Measurements from ENCODE around the gene CYP27C1. TPM values are rescaled to one million over a fixed set of nuclear protein-coding genes. Genes with fewer than 3 reads are reported as not detected.
"Not testable (repeated sequence)": the region's sequence is repeated elsewhere in the genome, so short reads cannot be mapped to it uniquely, and the experiment has no call there.

Gene CYP27C1
- total and polyA plus RNA-seq, 2 experiments from 2014 or later: 1.8 to 2.9 TPM

DNA sequence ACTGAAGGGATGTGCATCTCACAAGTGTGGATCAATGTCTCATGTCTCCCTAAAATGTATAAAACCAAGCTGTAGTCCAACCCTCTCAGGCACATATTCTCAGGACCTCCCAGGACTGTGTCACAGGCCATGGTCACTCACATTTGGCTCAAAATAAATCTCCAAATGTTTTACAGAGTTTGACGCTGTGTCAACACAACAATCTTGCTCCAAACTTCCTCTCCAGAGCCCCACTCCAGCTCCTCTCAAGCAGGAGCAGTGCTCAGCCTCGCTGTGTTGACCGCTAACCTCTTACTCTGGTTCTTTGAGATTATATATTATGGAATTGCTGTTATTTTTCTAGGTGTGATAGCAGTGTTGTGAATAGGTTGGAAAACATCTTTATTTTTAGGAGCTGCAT is 56.2 kb downstream of the CYP27C1 start (continued):
- TF ChIP-seq, protein P1, sequence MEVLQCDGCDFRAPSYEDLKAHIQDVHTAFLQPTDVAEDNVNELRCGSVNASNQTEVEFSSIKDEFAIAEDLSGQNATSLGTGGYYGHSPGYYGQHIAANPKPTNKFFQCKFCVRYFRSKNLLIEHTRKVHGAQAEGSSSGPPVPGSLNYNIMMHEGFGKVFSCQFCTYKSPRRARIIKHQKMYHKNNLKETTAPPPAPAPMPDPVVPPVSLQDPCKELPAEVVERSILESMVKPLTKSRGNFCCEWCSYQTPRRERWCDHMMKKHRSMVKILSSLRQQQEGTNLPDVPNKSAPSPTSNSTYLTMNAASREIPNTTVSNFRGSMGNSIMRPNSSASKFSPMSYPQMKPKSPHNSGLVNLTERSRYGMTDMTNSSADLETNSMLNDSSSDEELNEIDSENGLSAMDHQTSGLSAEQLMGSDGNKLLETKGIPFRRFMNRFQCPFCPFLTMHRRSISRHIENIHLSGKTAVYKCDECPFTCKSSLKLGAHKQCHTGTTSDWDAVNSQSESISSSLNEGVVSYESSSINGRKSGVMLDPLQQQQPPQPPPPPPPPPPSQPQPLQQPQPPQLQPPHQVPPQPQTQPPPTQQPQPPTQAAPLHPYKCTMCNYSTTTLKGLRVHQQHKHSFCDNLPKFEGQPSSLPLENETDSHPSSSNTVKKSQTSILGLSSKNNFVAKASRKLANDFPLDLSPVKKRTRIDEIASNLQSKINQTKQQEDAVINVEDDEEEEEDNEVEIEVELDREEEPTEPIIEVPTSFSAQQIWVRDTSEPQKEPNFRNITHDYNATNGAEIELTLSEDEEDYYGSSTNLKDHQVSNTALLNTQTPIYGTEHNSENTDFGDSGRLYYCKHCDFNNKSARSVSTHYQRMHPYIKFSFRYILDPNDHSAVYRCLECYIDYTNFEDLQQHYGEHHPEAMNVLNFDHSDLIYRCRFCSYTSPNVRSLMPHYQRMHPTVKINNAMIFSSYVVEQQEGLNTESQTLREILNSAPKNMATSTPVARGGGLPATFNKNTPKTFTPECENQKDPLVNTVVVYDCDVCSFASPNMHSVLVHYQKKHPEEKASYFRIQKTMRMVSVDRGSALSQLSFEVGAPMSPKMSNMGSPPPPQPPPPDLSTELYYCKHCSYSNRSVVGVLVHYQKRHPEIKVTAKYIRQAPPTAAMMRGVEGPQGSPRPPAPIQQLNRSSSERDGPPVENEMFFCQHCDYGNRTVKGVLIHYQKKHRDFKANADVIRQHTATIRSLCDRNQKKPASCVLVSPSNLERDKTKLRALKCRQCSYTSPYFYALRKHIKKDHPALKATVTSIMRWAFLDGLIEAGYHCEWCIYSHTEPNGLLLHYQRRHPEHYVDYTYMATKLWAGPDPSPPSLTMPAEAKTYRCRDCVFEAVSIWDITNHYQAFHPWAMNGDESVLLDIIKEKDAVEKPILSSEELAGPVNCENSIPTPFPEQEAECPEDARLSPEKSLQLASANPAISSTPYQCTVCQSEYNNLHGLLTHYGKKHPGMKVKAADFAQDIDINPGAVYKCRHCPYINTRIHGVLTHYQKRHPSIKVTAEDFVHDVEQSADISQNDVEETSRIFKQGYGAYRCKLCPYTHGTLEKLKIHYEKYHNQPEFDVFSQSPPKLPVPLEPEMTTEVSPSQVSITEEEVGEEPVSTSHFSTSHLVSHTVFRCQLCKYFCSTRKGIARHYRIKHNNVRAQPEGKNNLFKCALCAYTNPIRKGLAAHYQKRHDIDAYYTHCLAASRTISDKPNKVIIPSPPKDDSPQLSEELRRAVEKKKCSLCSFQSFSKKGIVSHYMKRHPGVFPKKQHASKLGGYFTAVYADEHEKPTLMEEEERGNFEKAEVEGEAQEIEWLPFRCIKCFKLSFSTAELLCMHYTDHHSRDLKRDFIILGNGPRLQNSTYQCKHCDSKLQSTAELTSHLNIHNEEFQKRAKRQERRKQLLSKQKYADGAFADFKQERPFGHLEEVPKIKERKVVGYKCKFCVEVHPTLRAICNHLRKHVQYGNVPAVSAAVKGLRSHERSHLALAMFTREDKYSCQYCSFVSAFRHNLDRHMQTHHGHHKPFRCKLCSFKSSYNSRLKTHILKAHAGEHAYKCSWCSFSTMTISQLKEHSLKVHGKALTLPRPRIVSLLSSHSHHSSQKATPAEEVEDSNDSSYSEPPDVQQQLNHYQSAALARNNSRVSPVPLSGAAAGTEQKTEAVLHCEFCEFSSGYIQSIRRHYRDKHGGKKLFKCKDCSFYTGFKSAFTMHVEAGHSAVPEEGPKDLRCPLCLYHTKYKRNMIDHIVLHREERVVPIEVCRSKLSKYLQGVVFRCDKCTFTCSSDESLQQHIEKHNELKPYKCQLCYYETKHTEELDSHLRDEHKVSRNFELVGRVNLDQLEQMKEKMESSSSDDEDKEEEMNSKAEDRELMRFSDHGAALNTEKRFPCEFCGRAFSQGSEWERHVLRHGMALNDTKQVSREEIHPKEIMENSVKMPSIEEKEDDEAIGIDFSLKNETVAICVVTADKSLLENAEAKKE (CRISPR knock-in tag; IDR thresholded peaks at IDR 0.05): no peak
- no peak for TF ChIP-seq ZNF331 (CRISPR knock-in tag; IDR thresholded peaks at IDR 0.05; ENCODE audit: low read depth)
- TF ChIP-seq JUNB (IDR thresholded peaks at IDR 0.05; ENCODE audit: unreplicated experiment): no peak

DNA sequence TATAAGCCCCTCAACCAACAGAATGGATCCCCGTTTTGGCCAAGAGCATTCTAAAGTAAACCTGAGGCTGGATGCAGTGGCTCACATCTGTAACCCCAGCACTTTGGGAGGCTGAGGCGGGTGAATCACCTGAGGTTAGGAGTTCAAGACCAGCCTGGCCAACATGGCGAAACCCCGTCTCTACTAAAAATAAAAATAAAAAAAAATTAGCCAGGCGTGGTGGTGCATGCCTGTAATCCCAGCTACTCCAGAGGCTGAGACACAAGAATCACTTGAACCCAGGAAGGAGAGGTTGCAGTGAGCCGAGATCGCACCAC is 57.1 kb downstream of the CYP27C1 start:
- not testable (repeated sequence) for H3K4me2 ChIP-seq; H3K36me3 ChIP-seq (ENCODE audit: insufficient read depth); DNase-seq (ENCODE audit: low spot score); H3K79me2 ChIP-seq (replicated peaks; ENCODE audit: insufficient read depth); H3K27ac Mint-ChIP-seq; H3K9me3 Mint-ChIP-seq; H3F3A ChIP-seq (replicated peaks; ENCODE audit: low read depth); H2AFZ ChIP-seq; H4K20me1 ChIP-seq (replicated peaks; ENCODE audit: insufficient read depth); H3K27ac ChIP-seq (ENCODE audit: low read depth); H3K4me3 Mint-ChIP-seq; H3K4me1 ChIP-seq (ENCODE audit: insufficient read depth); ATAC-seq; H3K4me3 ChIP-seq; H3K27me3 ChIP-seq (ENCODE audit: insufficient read depth); H3K36me3 Mint-ChIP-seq (ENCODE audit: low read depth); H3K9me2 ChIP-seq (ENCODE audit: insufficient read depth)
- Mint-ChIP-seq H3K4me1 (peaks cover 19% of the 10 kb centered on the region), H3K27me3 (ENCODE audit: insufficient read depth, low read depth, poor library complexity) (peaks cover 15% of the 10 kb centered on the region)

DNA sequence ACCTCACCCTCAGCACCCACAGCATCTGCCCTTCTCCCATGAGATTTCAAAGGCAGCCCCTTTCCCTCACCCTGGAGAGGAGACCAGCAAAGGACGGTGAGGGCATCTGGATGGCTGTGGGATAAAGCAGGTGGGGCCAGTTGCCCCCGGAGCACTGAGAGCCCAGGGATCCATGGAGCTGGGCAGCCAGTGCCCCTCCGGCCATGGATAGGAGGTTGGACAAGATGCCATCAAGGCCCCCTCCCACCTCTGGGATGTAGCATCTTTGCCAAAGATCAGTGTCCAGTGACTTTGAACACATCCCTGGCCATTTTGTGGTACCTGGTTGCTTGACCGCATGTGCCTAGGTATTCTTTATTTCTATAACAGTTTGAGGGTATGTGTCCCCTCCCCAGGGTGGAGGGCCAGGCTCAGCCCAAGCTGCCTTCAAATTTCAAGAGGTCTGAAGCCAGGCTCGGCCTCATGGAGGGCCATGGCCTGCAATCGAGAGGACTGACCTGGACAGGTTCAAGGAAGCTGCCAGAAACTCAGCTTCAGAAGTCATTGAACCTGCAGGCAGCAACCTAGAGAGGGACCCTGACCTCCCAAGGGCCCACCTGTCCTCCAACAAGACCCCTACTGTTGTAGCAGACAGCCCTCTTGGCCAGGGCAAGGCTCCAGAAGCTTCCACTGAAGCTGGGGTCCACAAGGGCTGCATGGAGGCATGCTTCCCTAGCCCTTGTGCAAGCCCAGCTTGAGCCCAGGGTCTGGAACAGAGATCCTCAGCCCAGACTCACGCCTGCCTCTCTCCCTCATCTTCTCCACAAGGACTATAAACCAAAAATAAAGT is 57.6 kb downstream of the CYP27C1 start:
- peaks cover 20% of the 10 kb centered on the region for H3K27me3 Mint-ChIP-seq (ENCODE audit: insufficient read depth, low read depth, poor library complexity)
- Histone ChIP-seq H4K20me1 (replicated peaks; ENCODE audit: insufficient read depth) (no peaks in the 10 kb centered on the region), H3K4me1 (ENCODE audit: insufficient read depth) (peaks cover 12% of the 10 kb centered on the region), H3K27ac (ENCODE audit: low read depth) (no peak overlapping the region), H3K4me2 (no peak overlapping the region), H2AFZ (no peak overlapping the region), H3K9me2 (ENCODE audit: insufficient read depth) (no peaks in the 10 kb centered on the region), H3K36me3 (ENCODE audit: insufficient read depth) (no peaks in the 10 kb centered on the region), H3F3A (replicated peaks; ENCODE audit: low read depth) (no peaks in the 10 kb centered on the region), H3K4me3 (no peak overlapping the region), H3K27me3 (ENCODE audit: insufficient read depth) (no peaks in the 10 kb centered on the region), H3K79me2 (replicated peaks; ENCODE audit: insufficient read depth) (no peaks in the 10 kb centered on the region)
- TF ChIP-seq EZH2phosphoT487 (IDR thresholded peaks at IDR 0.05; ENCODE audit: unreplicated experiment) (no peak), EZH2 (IDR thresholded peaks at IDR 0.05; ENCODE audit: low read depth, unreplicated experiment) (no peak)
- no peak for DNase-seq (ENCODE audit: low spot score)
- no peaks in the 10 kb centered on the region for H3K36me3 Mint-ChIP-seq (ENCODE audit: low read depth)
- ATAC-seq: no peak
- H3K27ac Mint-ChIP-seq: no peak overlapping the region
- no peak overlapping the region for H3K4me3 Mint-ChIP-seq
- H3K4me1 Mint-ChIP-seq: peaks cover 24% of the 10 kb centered on the region
- no peaks in the 10 kb centered on the region for H3K9me3 Mint-ChIP-seq

Measured in GM23338 (cell line).